ENCODE data around the gene COPZ1.

- no peak for TF ChIP-seq CTCF (conservative IDR thresholded peaks at IDR 0.05)
- TF ChIP-seq ZFX (IDR thresholded peaks at IDR 0.05) = no peak
Observed at GRCh38 chr12:54292083-54292930, 32.6 kb upstream of the COPZ1 start.

All from C4-2B (cell line).